Measurements from ENCODE around the gene FOXN3. TPM values are rescaled to one million over a fixed set of nuclear protein-coding genes. Genes with fewer than 3 reads are reported as not detected.

Gene FOXN3
- total and polyA plus RNA-seq, 10 of the 15 experiments (the other 5 are each of a cell fraction or from before 2014, with no cell fraction given): 4.5 to 68.9 (median 29.7) TPM

DNA sequence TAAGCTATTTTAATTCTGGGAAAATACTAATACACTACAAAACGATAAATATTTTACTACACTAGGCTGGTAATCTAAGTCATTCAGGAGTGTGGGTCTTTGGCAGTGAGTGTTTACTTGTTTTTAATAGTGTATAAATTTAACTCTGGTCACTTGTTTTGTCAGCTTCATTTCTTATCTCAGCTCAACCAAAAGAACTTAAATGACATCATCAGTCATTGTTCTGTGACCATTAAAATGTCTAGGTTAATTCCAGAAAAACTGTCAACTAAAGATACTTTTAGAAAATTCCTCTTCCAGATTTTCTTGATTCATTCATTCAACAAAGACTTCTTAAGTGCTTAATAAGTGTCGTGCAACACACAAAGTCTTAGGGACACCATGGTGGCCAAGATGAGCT lies 102.8 kb downstream of the FOXN3 start:
- ATAC-seq (no peak), DNase-seq (ENCODE audit: low read depth, low spot score) (no peak), FAIRE-seq (no peak)
- Histone ChIP-seq H3K4me3 (no peak overlapping the region), H3K27me3 (replicated peaks in 1 of 2; ENCODE audit: control insufficient read depth in 2 of 2, insufficient read depth in 2 of 2, low read length in 1 of 2) (no peaks in the 10 kb centered on the region; a peak in 1 of 4 replicates), H3K36me3 (ENCODE audit: control insufficient read depth in 2 of 2, insufficient read depth in 2 of 2, low read length in 1 of 2) (peaks cover 2 to 6% of the 10 kb centered on the region in 2 experiments; a peak in 3 of 4 replicates), H3K79me2 (ENCODE audit: control insufficient read depth, insufficient read depth, low read length) (peaks cover 22% of the 10 kb centered on the region), H3K4me2 (ENCODE audit: control insufficient read depth, insufficient read depth) (no peak overlapping the region), H2AFZ (ENCODE audit: control insufficient read depth, low read depth, low read length) (no peak overlapping the region), H3K27ac (ENCODE audit: control insufficient read depth, insufficient read depth) (no peak overlapping the region), H3K9me3 (replicated peaks; ENCODE audit: control insufficient read depth, insufficient read depth, low read length) (peaks cover 3% of the 10 kb centered on the region), H3K4me1 (ENCODE audit: control insufficient read depth, insufficient read depth, low read length) (peaks cover 26% of the 10 kb centered on the region), H4K20me1 (ENCODE audit: control insufficient read depth, insufficient read depth) (no peaks in the 10 kb centered on the region), H3K9ac (ENCODE audit: control insufficient read depth, insufficient read depth, low read length) (no peak overlapping the region)
- RAD21 ChIA-PET (ENCODE audit: unreplicated experiment): interaction anchor here (0.6 to 0.8 kb wide), 2 partner anchors 11 to 136 kb away, joined by 3 to 4 read pairs; no protein-coding TSS in a partner anchor
- 98% methylated on average over 2 of the region's 2 CpGs for WGBS (ENCODE audit: insufficient coverage, insufficient replicate concordance, low lambda C conversion rate, missing lambda C conversion rate)
- intact Hi-C loops (cut with micrococcal nuclease; ENCODE audit: unreplicated experiment) (no loop called here), in situ Hi-C loops (cut with MboI) (no loop called here)
- CTCF ChIA-PET: interaction anchor here (0.8 to 1.0 kb wide), 2 partner anchors 9 to 11 kb away, joined by 4 read pairs; no protein-coding TSS in a partner anchor
- POLR2A ChIA-PET: interaction anchor here (0.9 to 1.2 kb wide), 2 partner anchors 8 to 12 kb away, joined by 3 read pairs; no protein-coding TSS in a partner anchor
- SMC1A ChIA-PET (ENCODE audit: uncharacterized antibody, unreplicated experiment): interaction anchor here (0.9 to 6.9 kb wide), 6 partner anchors 9 to 116 kb away, joined by 3 to 67 read pairs (median 7); no protein-coding TSS in a partner anchor
- BruUV-seq (replicated peaks): no TSS peak
- TF ChIP-seq ATF7 (IDR thresholded peaks at IDR 0.05; ENCODE audit: low read depth) (peak; percentile 58), DPF2 (IDR thresholded peaks at IDR 0.05) (no peak), TARDBP (IDR thresholded peaks at IDR 0.05; ENCODE audit: borderline replicate concordance) (no peak), NFXL1 (IDR thresholded peaks at IDR 0.05; ENCODE audit: borderline replicate concordance) (no peak)

DNA sequence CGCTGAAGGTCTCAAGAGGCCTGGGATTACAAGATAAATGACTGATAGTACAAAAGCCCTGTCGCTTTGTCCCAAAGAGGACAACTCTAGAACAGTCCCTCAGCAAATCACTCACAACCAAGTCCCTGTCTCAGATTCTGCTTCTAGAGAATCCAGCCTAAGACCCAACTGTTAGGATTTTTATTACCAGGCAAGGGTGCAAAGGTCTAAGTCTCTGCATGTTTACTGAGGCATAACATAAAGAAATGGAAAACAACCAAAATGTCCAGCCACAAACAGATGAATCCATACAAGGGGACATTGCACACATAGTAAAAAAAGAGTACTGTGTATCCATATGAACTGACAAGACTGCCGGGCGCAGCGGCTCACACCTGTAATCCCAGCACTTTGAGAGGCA lies 104.1 kb downstream of the FOXN3 start:
- Histone ChIP-seq H3K27me3 (replicated peaks in 1 of 2; ENCODE audit: control insufficient read depth in 2 of 2, insufficient read depth in 2 of 2, low read length in 1 of 2) (no peaks in the 10 kb centered on the region; a peak in 1 of 4 replicates), H3K9me3 (replicated peaks; ENCODE audit: control insufficient read depth, insufficient read depth, low read length) (no peaks in the 10 kb centered on the region; the same call in none of the 3 replicates), H3K36me3 (ENCODE audit: control insufficient read depth in 2 of 2, insufficient read depth in 2 of 2, low read length in 1 of 2) (peaks cover 2 to 6% of the 10 kb centered on the region in 2 experiments; a peak in 3 of 4 replicates), H3K79me2 (ENCODE audit: control insufficient read depth, insufficient read depth, low read length) (peaks cover 30% of the 10 kb centered on the region), H3K27ac (ENCODE audit: control insufficient read depth, insufficient read depth) (no peak overlapping the region), H3K4me1 (ENCODE audit: control insufficient read depth, insufficient read depth, low read length) (peaks cover 39% of the 10 kb centered on the region), H3K4me3 (no peak overlapping the region), H3K9ac (ENCODE audit: control insufficient read depth, insufficient read depth, low read length) (no peak overlapping the region), H2AFZ (ENCODE audit: control insufficient read depth, low read depth, low read length) (no peak overlapping the region), H4K20me1 (ENCODE audit: control insufficient read depth, insufficient read depth) (no peaks in the 10 kb centered on the region), H3K4me2 (ENCODE audit: control insufficient read depth, insufficient read depth) (no peak overlapping the region)
- CTCF ChIA-PET: no interaction called here
- 99% methylated on average over 5 of the region's 5 CpGs for WGBS (ENCODE audit: insufficient coverage, insufficient replicate concordance, low lambda C conversion rate, missing lambda C conversion rate)
- BruUV-seq (replicated peaks): no TSS peak
- intact Hi-C loops (cut with micrococcal nuclease; ENCODE audit: unreplicated experiment) (no loop called here), in situ Hi-C loops (cut with MboI) (no loop called here)
- SMC1A ChIA-PET (ENCODE audit: uncharacterized antibody, unreplicated experiment): interaction anchor here (0.9 to 6.9 kb wide), 3 partner anchors 8 to 102 kb away, joined by 4 to 67 read pairs (median 10); no protein-coding TSS in a partner anchor
- RAD21 ChIA-PET (ENCODE audit: unreplicated experiment): no interaction called here
- FAIRE-seq (no peak), ATAC-seq (no peak), DNase-seq (ENCODE audit: low read depth, low spot score) (no peak)
- POLR2A ChIA-PET: no interaction called here
- no peak for TF ChIP-seq HCFC1 (IDR thresholded peaks at IDR 0.05; ENCODE audit: low read length)
- no peak for TF ChIP-seq CBX5 (IDR thresholded peaks at IDR 0.05; ENCODE audit: low read depth)
- TF ChIP-seq, protein P1, sequence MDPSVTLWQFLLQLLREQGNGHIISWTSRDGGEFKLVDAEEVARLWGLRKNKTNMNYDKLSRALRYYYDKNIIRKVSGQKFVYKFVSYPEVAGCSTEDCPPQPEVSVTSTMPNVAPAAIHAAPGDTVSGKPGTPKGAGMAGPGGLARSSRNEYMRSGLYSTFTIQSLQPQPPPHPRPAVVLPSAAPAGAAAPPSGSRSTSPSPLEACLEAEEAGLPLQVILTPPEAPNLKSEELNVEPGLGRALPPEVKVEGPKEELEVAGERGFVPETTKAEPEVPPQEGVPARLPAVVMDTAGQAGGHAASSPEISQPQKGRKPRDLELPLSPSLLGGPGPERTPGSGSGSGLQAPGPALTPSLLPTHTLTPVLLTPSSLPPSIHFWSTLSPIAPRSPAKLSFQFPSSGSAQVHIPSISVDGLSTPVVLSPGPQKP (IDR thresholded peaks at IDR 0.05; ENCODE audit: low read depth, low read length): no peak
- TF ChIP-seq, protein P2, sequence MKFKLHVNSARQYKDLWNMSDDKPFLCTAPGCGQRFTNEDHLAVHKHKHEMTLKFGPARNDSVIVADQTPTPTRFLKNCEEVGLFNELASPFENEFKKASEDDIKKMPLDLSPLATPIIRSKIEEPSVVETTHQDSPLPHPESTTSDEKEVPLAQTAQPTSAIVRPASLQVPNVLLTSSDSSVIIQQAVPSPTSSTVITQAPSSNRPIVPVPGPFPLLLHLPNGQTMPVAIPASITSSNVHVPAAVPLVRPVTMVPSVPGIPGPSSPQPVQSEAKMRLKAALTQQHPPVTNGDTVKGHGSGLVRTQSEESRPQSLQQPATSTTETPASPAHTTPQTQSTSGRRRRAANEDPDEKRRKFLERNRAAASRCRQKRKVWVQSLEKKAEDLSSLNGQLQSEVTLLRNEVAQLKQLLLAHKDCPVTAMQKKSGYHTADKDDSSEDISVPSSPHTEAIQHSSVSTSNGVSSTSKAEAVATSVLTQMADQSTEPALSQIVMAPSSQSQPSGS (IDR thresholded peaks at IDR 0.05; ENCODE audit: low read length): no peak
- TF ChIP-seq CHD1 (IDR thresholded peaks at IDR 0.05; ENCODE audit: low read depth, low read length): no peak
- TF ChIP-seq PAX5 (IDR thresholded peaks at IDR 0.05; ENCODE audit: borderline replicate concordance, low read depth, low read length): no peak
- TF ChIP-seq, protein P3, sequence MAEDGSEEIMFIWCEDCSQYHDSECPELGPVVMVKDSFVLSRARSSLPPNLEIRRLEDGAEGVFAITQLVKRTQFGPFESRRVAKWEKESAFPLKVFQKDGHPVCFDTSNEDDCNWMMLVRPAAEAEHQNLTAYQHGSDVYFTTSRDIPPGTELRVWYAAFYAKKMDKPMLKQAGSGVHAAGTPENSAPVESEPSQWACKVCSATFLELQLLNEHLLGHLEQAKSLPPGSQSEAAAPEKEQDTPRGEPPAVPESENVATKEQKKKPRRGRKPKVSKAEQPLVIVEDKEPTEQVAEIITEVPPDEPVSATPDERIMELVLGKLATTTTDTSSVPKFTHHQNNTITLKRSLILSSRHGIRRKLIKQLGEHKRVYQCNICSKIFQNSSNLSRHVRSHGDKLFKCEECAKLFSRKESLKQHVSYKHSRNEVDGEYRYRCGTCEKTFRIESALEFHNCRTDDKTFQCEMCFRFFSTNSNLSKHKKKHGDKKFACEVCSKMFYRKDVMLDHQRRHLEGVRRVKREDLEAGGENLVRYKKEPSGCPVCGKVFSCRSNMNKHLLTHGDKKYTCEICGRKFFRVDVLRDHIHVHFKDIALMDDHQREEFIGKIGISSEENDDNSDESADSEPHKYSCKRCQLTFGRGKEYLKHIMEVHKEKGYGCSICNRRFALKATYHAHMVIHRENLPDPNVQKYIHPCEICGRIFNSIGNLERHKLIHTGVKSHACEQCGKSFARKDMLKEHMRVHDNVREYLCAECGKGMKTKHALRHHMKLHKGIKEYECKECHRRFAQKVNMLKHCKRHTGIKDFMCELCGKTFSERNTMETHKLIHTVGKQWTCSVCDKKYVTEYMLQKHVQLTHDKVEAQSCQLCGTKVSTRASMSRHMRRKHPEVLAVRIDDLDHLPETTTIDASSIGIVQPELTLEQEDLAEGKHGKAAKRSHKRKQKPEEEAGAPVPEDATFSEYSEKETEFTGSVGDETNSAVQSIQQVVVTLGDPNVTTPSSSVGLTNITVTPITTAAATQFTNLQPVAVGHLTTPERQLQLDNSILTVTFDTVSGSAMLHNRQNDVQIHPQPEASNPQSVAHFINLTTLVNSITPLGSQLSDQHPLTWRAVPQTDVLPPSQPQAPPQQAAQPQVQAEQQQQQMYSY (CRISPR knock-in tag; IDR thresholded peaks at IDR 0.05): no peak
- TF ChIP-seq CHD2 (IDR thresholded peaks at IDR 0.05; ENCODE audit: borderline replicate concordance, low read depth, low read length): no peak
